Neural progenitor cell (in vitro differentiated cells): ENCODE data around the gene UBE2V1. TPM values are rescaled to one million over a fixed set of nuclear protein-coding genes. Genes with fewer than 3 reads are reported as not detected.

Experiments
- DNase-seq: peaks from one replicate; pipeline ENCODE4 v3.0.0-alpha.2; 2016; ENCODE audit warnings: low spot score
- H2AFZ ChIP-seq: fragments of 200-600 bp; sonication (generic); replicated peaks from 2 replicates; pipeline ENCODE4 v1.6.1; 2016; ENCODE audit warnings: antibody characterized with exemption
- H3F3A ChIP-seq: fragments of 200-600 bp; sonication (generic); 2 replicates; pipeline ENCODE4 v1.6.1; 2016; ENCODE audit warnings: antibody characterized with exemption, low read depth
- H3K27ac ChIP-seq: fragments of 200-600 bp; sonication (generic); 2 replicates; pipeline ENCODE4 v1.5.1; 2016; ENCODE audit warnings: mild to moderate bottlenecking
- H3K27me3 ChIP-seq: fragments of 200-600 bp; sonication (generic); 2 replicates; pipeline ENCODE4 v1.6.1; 2016; ENCODE audit warnings: mild to moderate bottlenecking, moderate library complexity
- H3K36me3 ChIP-seq: fragments of 200-600 bp; sonication (generic); 2 replicates; pipeline ENCODE4 v1.5.1; 2016
- H3K4me1 ChIP-seq: fragments of 200-600 bp; sonication (generic); 2 replicates; pipeline ENCODE4 v1.6.1; 2016; ENCODE audit warnings: mixed run types
- H3K4me2 ChIP-seq: fragments of 200-600 bp; sonication (generic); 2 replicates; pipeline ENCODE4 v1.6.1; 2016
- H3K4me3 ChIP-seq: fragments of 200-600 bp; sonication (generic); 2 replicates; pipeline ENCODE4 v1.5.1; 2016
- H3K79me2 ChIP-seq: fragments of 200-600 bp; sonication (generic); 2 replicates; pipeline ENCODE4 v1.6.1; 2016; ENCODE audit warnings: low read depth
- H3K9ac ChIP-seq: fragments of 200-600 bp; sonication (generic); 2 replicates; pipeline ENCODE4 v1.6.1; 2016
- H3K9me3 ChIP-seq: fragments of 200-600 bp; sonication (generic); 2 replicates; pipeline ENCODE4 v1.5.1; 2016; ENCODE audit warnings: low read depth
- H4K20me1 ChIP-seq: fragments of 200-600 bp; sonication (generic); 2 replicates; pipeline ENCODE4 v1.6.1; 2016; ENCODE audit warnings: low read depth
- H3K27ac Mint-ChIP-seq: 3 replicates; pipeline ENCODE4 v1.8.0; 2021; ENCODE audit warnings: mixed read lengths
- H3K27me3 Mint-ChIP-seq: 2 replicates; pipeline ENCODE4 v1.8.0; 2022; ENCODE audit warnings: low read depth, mild to moderate bottlenecking, inconsistent platforms, moderate library complexity, mixed read lengths; ENCODE audit not compliant: insufficient read depth
- H3K36me3 Mint-ChIP-seq: 3 replicates; pipeline ENCODE4 v1.8.0; 2021; ENCODE audit warnings: mixed read lengths
- H3K4me1 Mint-ChIP-seq: 3 replicates; pipeline ENCODE4 v1.8.0; 2021; ENCODE audit warnings: mixed read lengths
- H3K4me3 Mint-ChIP-seq: 3 replicates; pipeline ENCODE4 v1.8.0; 2021; ENCODE audit warnings: mild to moderate bottlenecking, moderate library complexity, mixed read lengths
- H3K9me3 Mint-ChIP-seq: 3 replicates; pipeline ENCODE4 v1.8.0; 2020; ENCODE audit warnings: mixed read lengths
- CTCF ChIP-seq: fragments of 200-600 bp; sonication (generic); IDR thresholded peaks from 2 replicates; pipeline ENCODE4 v1.5.1; 2017; ENCODE audit warnings: antibody characterized with exemption, mild to moderate bottlenecking
- EZH2 ChIP-seq: fragments of 200-600 bp; sonication (generic); IDR thresholded peaks from 2 replicates; pipeline ENCODE4 v1.6.1; 2017; ENCODE audit warnings: antibody characterized with exemption, mild to moderate bottlenecking, moderate library complexity
- EZH2phosphoT487 ChIP-seq: fragments of 200-600 bp; sonication (generic); IDR thresholded peaks from 2 replicates; pipeline ENCODE4 v1.6.1; 2017; ENCODE audit warnings: antibody characterized with exemption
- total RNA-seq: library from RNA; depleted of rRNA; stranded (reverse); fragments of >200 nt; gene quantifications from 2 replicates; pipeline ENCODE4 v1.2.3, GENCODE V29; 2015; ENCODE audit warnings: low replicate concordance

The UBE2V1 gene
- total RNA-seq, 1 donor from 2014 or later, result 143 TPM

GRCh38 chr20:50052550-50053361 is 60.2 kb downstream of the UBE2V1 start:
- no peak for DNase-seq
- no peaks in the 10 kb centered on the region for H3K36me3 Mint-ChIP-seq

GRCh38 chr20:50050660-50051308 is 62.2 kb downstream of the UBE2V1 start:
- Mint-ChIP-seq H3K36me3 (no peaks in the 10 kb centered on the region), H3K9me3 (no peaks in the 10 kb centered on the region), H3K27ac (no peak overlapping the region), H3K4me1 (peaks cover 24% of the 10 kb centered on the region), H3K27me3 (peaks cover 5% of the 10 kb centered on the region), H3K4me3 (no peak overlapping the region)
- peaks cover 12% of the 10 kb centered on the region for H3K4me1 ChIP-seq
- no peak overlapping the region for H3K4me3 ChIP-seq
- no peaks in the 10 kb centered on the region for H3K27me3 ChIP-seq
- H3K4me2 ChIP-seq, result no peak overlapping the region
- DNase-seq, result no peak
- peaks cover 12% of the 10 kb centered on the region for H3F3A ChIP-seq
- no peaks in the 10 kb centered on the region for H3K79me2 ChIP-seq
- no peaks in the 10 kb centered on the region for H4K20me1 ChIP-seq
- H2AFZ ChIP-seq, result no peak overlapping the region
- H3K36me3 ChIP-seq, result no peaks in the 10 kb centered on the region
- H3K9me3 ChIP-seq, result no peaks in the 10 kb centered on the region
- H3K27ac ChIP-seq, result no peak overlapping the region
- H3K9ac ChIP-seq, result no peak overlapping the region
- TF ChIP-seq CTCF, result no peak

More at GRCh38 chr20:50052550-50053361, 60.2 kb downstream of the UBE2V1 start:
- H3K9ac ChIP-seq, result no peak overlapping the region
- no peaks in the 10 kb centered on the region for H3K9me3 Mint-ChIP-seq
- H3K27me3 Mint-ChIP-seq, result peaks cover 7% of the 10 kb centered on the region
- no peaks in the 10 kb centered on the region for H3K9me3 ChIP-seq
- H3K27me3 ChIP-seq, result no peaks in the 10 kb centered on the region
- H3K36me3 ChIP-seq, result no peaks in the 10 kb centered on the region
- H2AFZ ChIP-seq, result no peak overlapping the region
- no peak overlapping the region for H3K4me3 Mint-ChIP-seq
- no peak for TF ChIP-seq EZH2phosphoT487
- no peak for TF ChIP-seq CTCF
- no peak for TF ChIP-seq EZH2
- no peaks in the 10 kb centered on the region for H3K79me2 ChIP-seq
- H4K20me1 ChIP-seq, result no peaks in the 10 kb centered on the region
- no peak overlapping the region for H3K27ac ChIP-seq
- H3K4me3 ChIP-seq, result no peak overlapping the region
- H3K4me2 ChIP-seq, result no peak overlapping the region
- H3K4me1 ChIP-seq, result peaks cover 7% of the 10 kb centered on the region
- H3K27ac Mint-ChIP-seq, result peak overlapping the region; percentile 64
- H3F3A ChIP-seq, result peaks cover 7% of the 10 kb centered on the region
- peaks cover 26% of the 10 kb centered on the region for H3K4me1 Mint-ChIP-seq

GRCh38 chr20:50050214-50050613 is 62.7 kb downstream of the UBE2V1 start:
- Histone ChIP-seq H3K27ac (no peak overlapping the region), H3K36me3 (no peaks in the 10 kb centered on the region)
- H3K27me3 Mint-ChIP-seq, result peaks cover 5% of the 10 kb centered on the region

More at GRCh38 chr20:50050214-50050613, 62.7 kb downstream of the UBE2V1 start:
- no peak for DNase-seq
- no peak overlapping the region for H3K27ac Mint-ChIP-seq
- H3K4me3 Mint-ChIP-seq, result no peak overlapping the region
- no peak overlapping the region for H2AFZ ChIP-seq
- no peaks in the 10 kb centered on the region for H3K36me3 Mint-ChIP-seq
- peaks cover 12% of the 10 kb centered on the region for H3F3A ChIP-seq
- H4K20me1 ChIP-seq, result no peaks in the 10 kb centered on the region
- H3K4me1 Mint-ChIP-seq, result peaks cover 22% of the 10 kb centered on the region
- TF ChIP-seq EZH2 (no peak), CTCF (no peak), EZH2phosphoT487 (no peak)
- H3K4me1 ChIP-seq, result peaks cover 11% of the 10 kb centered on the region
- H3K9ac ChIP-seq, result no peak overlapping the region
- H3K27me3 ChIP-seq, result no peaks in the 10 kb centered on the region
- no peaks in the 10 kb centered on the region for H3K79me2 ChIP-seq
- no peaks in the 10 kb centered on the region for H3K9me3 Mint-ChIP-seq
- no peaks in the 10 kb centered on the region for H3K9me3 ChIP-seq
- no peak overlapping the region for H3K4me3 ChIP-seq
- H3K4me2 ChIP-seq, result no peak overlapping the region
